Kidney (tissue), 14 donors: ENCODE measurements around the gene THUMPD2. TPM values are rescaled to one million over a fixed set of nuclear protein-coding genes. Genes with fewer than 3 reads are reported as not detected.
"Not testable (repeated sequence)": the region's sequence is repeated elsewhere in the genome, so short reads cannot be mapped to it uniquely, and the experiment has no call there.

Experiments used
- DNase-seq, 5 donors: peaks; one replicate each; pipeline ENCODE4 v3.0.0-alpha.2; 2013 to 2020
- FAIRE-seq: peaks from 2 replicates; lab custom pipeline; 2012; peaks lifted over from hg19 to GRCh38; lab: Jason Lieb, UNC
- H3K27ac ChIP-seq, 2 donors: one replicate each; pipeline ENCODE4 v1.7.0; 2013; ENCODE audit warnings: low read depth in 2 of 2, low read length in 2 of 2, inconsistent platforms in 1 of 2
- H3K27me3 ChIP-seq: one replicate; pipeline ENCODE4 v1.7.1; 2013; ENCODE audit warnings: low read length, inconsistent platforms; ENCODE audit not compliant: control insufficient read depth, insufficient read depth
- H3K36me3 ChIP-seq, 3 donors: one replicate each; pipeline versions ENCODE4 v1.7.0 to v1.7.1; 2013; ENCODE audit warnings: low read length in 3 of 3, control low read depth in 1 of 3, inconsistent platforms in 1 of 3; ENCODE audit not compliant: insufficient read depth in 3 of 3, control insufficient read depth in 2 of 3
- H3K4me1 ChIP-seq, 3 donors: one replicate each; pipeline versions ENCODE4 v1.7.0 to v1.7.1; 2013; ENCODE audit warnings: low read length in 3 of 3, inconsistent platforms in 1 of 3, low read depth in 1 of 3; ENCODE audit not compliant: control insufficient read depth in 2 of 3, insufficient read depth in 2 of 3
- H3K4me3 ChIP-seq, 3 donors: one replicate each; pipeline versions ENCODE4 v1.7.0 to v1.8.1; 2013; ENCODE audit warnings: low read length in 3 of 3, control low read depth in 1 of 3, inconsistent platforms in 1 of 3
- H3K9ac ChIP-seq, 3 donors: one replicate each; pipeline versions ENCODE4 v1.7.0 to v1.7.1; 2013; ENCODE audit warnings: low read length in 3 of 3, control low read depth in 1 of 3, inconsistent platforms in 1 of 3
- H3K9me3 ChIP-seq, 3 donors: one replicate each; pipeline versions ENCODE4 v1.7.0 to v1.7.1; 2013; ENCODE audit warnings: low read length in 3 of 3, control low read depth in 1 of 3, inconsistent platforms in 1 of 3; ENCODE audit not compliant: control insufficient read depth in 2 of 3, insufficient read depth in 1 of 3
- intact Hi-C: fragments of 100-400 bp; cut with DNase I; formaldehyde crosslinking; loops from one replicate; pipeline ENCODE4 v1.11.1; 2022
- polyA plus RNA-seq: library from polyadenylated mRNA; stranded (reverse); fragments of 350-450 nt; fragmentation: Illumina TruSeq; extraction: RNeasy Lipid Tissue Mini Kit (QIAGEN cat#74804); gene quantifications from one replicate; pipeline ENCODE4 v1.2.3, GENCODE V29; 2014; ENCODE audit warnings: low read depth, low replicate concordance; ENCODE audit not compliant: insufficient read depth
- total RNA-seq: library from RNA; stranded (reverse); fragmentation: NEBNext Ultra II Directional; extraction: Animal tissue kit (Norgen Biotek cat#: 25700); gene quantifications from one replicate; pipeline ENCODE4 v1.2.1, GENCODE V29; 2021
- TF ChIP-seq, protein P1 (sequence below): IDR thresholded peaks from 3 replicates; pipeline ENCODE4 v1.5.1; 2012; ENCODE audit warnings: mild to moderate bottlenecking, moderate library complexity, borderline replicate concordance; ENCODE audit not compliant: insufficient read depth; ENCODE audit errors: extremely low read depth
- donor health status: control.
- donor health status: control.
- donor health status: control.
- donor health status: control.
- donor health status: control.
- donor health status: DM: yes; HTN: yes; CAD: no.
- donor health status: Normal renal cell carcinoma (clear cell type).

The THUMPD2 gene
- total and polyA plus RNA-seq, 2 donors from 2014 or later, result 9.2 to 14.1 TPM

DNA sequence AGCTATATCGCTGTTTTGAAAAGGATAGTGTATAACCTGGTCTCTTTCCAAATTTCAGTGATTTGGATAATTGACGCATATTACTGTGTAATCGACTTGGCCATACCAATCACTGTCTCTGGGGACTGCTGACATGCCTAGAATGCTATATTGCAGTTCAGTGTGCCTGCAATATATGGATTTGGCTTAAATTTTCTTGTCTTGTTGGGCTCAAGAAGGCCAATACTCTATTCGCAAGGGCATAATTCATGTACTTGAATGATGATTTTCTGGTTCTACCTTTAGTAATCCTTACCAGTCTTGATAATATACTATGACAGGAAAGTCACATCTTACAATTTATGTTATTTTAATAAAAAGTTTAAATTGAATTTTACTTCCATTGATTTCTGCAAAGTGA lies 21.7 kb upstream of the THUMPD2 start:
- H3K9me3 ChIP-seq, result no peaks in the 10 kb centered on the region
- no peaks in the 10 kb centered on the region for H3K36me3 ChIP-seq
- H3K4me3 ChIP-seq, result no peak overlapping the region
- intact Hi-C loops, result no loop called here
- H3K9ac ChIP-seq, result no peak overlapping the region
- no peak overlapping the region for H3K27ac ChIP-seq
- DNase-seq, result no peak
- no peaks in the 10 kb centered on the region for H3K27me3 ChIP-seq
- no peak for FAIRE-seq
- no peaks in the 10 kb centered on the region for H3K4me1 ChIP-seq
- TF ChIP-seq, protein P1, sequence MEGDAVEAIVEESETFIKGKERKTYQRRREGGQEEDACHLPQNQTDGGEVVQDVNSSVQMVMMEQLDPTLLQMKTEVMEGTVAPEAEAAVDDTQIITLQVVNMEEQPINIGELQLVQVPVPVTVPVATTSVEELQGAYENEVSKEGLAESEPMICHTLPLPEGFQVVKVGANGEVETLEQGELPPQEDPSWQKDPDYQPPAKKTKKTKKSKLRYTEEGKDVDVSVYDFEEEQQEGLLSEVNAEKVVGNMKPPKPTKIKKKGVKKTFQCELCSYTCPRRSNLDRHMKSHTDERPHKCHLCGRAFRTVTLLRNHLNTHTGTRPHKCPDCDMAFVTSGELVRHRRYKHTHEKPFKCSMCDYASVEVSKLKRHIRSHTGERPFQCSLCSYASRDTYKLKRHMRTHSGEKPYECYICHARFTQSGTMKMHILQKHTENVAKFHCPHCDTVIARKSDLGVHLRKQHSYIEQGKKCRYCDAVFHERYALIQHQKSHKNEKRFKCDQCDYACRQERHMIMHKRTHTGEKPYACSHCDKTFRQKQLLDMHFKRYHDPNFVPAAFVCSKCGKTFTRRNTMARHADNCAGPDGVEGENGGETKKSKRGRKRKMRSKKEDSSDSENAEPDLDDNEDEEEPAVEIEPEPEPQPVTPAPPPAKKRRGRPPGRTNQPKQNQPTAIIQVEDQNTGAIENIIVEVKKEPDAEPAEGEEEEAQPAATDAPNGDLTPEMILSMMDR, result no peak

DNA sequence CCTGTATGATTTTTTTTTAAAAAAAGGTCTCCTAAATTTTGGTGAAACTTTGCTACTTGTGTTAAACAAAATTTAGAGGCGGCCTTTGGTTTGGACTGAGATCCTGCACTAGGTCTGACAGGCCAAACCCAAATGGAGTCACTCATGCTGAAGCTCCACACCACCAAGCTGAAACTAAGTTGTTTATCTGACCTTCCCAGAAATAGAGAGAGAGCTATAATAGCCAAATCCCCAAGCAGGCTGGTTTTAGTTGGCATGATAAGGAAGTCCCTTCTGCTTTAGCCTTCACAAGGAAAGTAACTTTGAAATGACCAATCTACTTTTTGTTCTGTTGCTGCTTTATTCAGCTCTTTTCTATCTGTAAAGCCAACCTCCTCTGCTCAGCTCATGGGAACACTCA lies 17.1 kb upstream of the THUMPD2 start:
- Histone ChIP-seq H3K36me3 (no peaks in the 10 kb centered on the region), H3K4me3 (no peak overlapping the region), H3K27me3 (no peaks in the 10 kb centered on the region), H3K4me1 (no peaks in the 10 kb centered on the region), H3K9me3 (no peaks in the 10 kb centered on the region), H3K9ac (no peak overlapping the region), H3K27ac (no peak overlapping the region)
- DNase-seq, result no peak
- TF ChIP-seq, protein P1, result no peak
- intact Hi-C loops, result no loop called here
- FAIRE-seq, result no peak

DNA sequence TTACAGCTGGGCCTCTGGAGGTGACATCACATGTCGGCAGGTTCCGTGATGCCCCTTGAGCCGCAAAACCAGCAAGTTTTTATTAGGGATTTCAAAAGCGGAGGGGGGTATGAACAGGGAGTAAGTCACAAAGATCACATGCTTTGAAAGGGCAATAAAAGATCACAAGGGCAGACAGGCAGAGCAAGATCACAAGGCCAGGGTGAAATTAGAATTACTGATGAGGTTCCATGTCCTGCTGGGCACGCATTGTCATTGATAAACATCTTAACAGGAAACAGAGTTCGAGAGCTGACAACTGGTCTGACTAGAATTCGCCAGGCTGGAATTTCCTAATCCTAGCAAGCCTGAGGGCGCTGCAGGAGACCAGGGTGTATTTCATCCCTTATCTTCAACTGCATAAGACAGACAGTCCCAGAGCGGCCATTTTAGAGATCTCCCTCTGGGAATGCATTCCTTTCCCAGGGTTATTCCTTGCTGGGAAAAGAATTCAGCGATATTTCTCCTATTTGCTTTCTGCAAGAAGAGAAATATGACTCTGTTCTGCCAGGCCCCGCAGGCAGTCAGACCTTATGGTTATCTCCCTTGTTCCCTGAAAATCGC lies 11.3 kb upstream of the THUMPD2 start:
- H3K9me3 ChIP-seq, intact Hi-C loops: not testable (repeated sequence)

DNA sequence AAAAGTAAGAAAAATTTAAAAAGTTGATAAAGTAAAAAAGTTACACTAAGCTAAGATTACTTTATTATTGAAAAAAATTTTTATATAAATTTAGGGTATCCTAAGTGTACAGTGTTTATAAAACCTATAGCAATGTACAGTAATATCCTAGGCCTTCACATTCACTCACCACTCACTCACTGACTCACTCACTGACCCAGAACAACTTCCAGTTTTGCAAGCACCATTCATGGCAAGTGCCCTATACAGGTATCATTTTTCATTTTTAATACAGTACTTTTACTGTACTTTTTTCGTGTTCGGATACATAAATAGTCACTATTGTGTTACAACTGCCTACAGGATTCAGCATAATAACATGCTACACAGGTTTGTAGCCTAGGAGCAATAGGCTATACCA lies 8.9 kb upstream of the THUMPD2 start:
- no peaks in the 10 kb centered on the region for H3K4me1 ChIP-seq
- H3K27me3 ChIP-seq, result no peaks in the 10 kb centered on the region
- no peaks in the 10 kb centered on the region for H3K36me3 ChIP-seq
- intact Hi-C loops, result no loop called here
- H3K9me3 ChIP-seq, result no peaks in the 10 kb centered on the region
- FAIRE-seq (no peak), DNase-seq (no peak)
- TF ChIP-seq, protein P1, result no peak
- H3K9ac ChIP-seq, result no peak overlapping the region
- H3K4me3 ChIP-seq, result no peak overlapping the region
- no peak overlapping the region for H3K27ac ChIP-seq

More for the DNA sequence above, 11.3 kb upstream of the THUMPD2 start:
- not testable (repeated sequence) for H3K4me3 ChIP-seq, H3K4me1 ChIP-seq, H3K9ac ChIP-seq, H3K27ac ChIP-seq, DNase-seq, FAIRE-seq, H3K36me3 ChIP-seq, H3K27me3 ChIP-seq
